22Rv1 (cell line): ENCODE data around the gene VPS13D.

ENCODE experiments used
- ZFX ChIP-seq: fragments of 450-650 bp; IDR thresholded peaks from 2 replicates; pipeline ENCODE4 v1.6.1; 2017; ENCODE audit warnings: antibody characterized with exemption, borderline replicate concordance
- TF ChIP-seq, protein P1 (sequence below): fragments of 450-650 bp; IDR thresholded peaks from 2 replicates; pipeline ENCODE4 v1.5.1; 2017; ENCODE audit warnings: mild to moderate bottlenecking

DNA sequence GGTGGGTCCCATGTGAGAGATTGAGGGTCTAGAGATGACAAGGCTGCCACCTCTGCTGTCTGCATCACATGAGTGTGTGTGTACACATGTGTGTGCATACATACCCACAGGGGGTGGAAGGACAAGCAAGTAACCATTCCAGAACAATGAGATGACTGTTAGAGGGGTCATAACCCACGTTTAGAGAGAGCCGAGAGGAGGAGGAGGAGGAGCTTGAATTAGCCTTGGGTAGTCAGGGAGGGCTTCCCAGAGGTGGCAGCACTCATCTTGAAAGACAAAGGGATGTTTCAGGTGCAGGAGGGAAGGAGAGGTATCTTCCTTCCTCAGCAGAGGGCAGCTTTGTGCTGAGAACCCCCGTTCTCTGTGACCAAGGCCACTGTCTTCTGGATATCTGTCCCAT, 41.7 kb upstream of the VPS13D start:
- TF ChIP-seq, protein P1, sequence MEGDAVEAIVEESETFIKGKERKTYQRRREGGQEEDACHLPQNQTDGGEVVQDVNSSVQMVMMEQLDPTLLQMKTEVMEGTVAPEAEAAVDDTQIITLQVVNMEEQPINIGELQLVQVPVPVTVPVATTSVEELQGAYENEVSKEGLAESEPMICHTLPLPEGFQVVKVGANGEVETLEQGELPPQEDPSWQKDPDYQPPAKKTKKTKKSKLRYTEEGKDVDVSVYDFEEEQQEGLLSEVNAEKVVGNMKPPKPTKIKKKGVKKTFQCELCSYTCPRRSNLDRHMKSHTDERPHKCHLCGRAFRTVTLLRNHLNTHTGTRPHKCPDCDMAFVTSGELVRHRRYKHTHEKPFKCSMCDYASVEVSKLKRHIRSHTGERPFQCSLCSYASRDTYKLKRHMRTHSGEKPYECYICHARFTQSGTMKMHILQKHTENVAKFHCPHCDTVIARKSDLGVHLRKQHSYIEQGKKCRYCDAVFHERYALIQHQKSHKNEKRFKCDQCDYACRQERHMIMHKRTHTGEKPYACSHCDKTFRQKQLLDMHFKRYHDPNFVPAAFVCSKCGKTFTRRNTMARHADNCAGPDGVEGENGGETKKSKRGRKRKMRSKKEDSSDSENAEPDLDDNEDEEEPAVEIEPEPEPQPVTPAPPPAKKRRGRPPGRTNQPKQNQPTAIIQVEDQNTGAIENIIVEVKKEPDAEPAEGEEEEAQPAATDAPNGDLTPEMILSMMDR, result no peak
- TF ChIP-seq ZFX, result no peak
